ENCODE measurements around the gene OR11H7. TPM values are rescaled to one million over a fixed set of nuclear protein-coding genes. Genes with fewer than 3 reads are reported as not detected.

Gene OR11H7
- total and polyA plus RNA-seq, 2 of the 4 experiments (the other 2 are of a cell fraction): not detected

GRCh38 chr14:20179880-20180279 lies 48.9 kb upstream of the OR11H7 start:
- CTCF ChIA-PET: no interaction called here
- Histone ChIP-seq H4K91ac (ENCODE audit: insufficient read depth, low read depth, low read length) (no peak overlapping the region), H2BK120ac (ENCODE audit: low read depth, low read length) (no peak overlapping the region), H3K9me3 (ENCODE audit: control insufficient read depth, insufficient read depth, low read length) (peaks cover 5% of the 10 kb centered on the region; the same call in 1 of the 2 replicates), H3K9me1 (ENCODE audit: insufficient read depth, low read length) (no peaks in the 10 kb centered on the region), H2BK5ac (ENCODE audit: low read depth, low read length, poor library complexity, severe bottlenecking) (no peak overlapping the region), H3K4me2 (ENCODE audit: low read depth, low read length) (no peak overlapping the region), H3K4ac (ENCODE audit: low read depth, low read length) (no peak overlapping the region), H3K79me1 (ENCODE audit: low read depth in 1 of 2, low read length in 2 of 2) (no peaks in the 10 kb centered on the region), H3K56ac (ENCODE audit: extremely low read depth, insufficient read depth, low read length) (no peak overlapping the region), H2AK9ac (replicated peaks; ENCODE audit: low read depth, low read length, poor library complexity) (no peak overlapping the region), H3K23ac (ENCODE audit: low read depth, low read length) (no peak overlapping the region), H4K5ac (ENCODE audit: low read depth, low read length) (no peak overlapping the region), H2AFZ (replicated peaks; ENCODE audit: low read length, poor library complexity) (no peak overlapping the region), H2BK15ac (ENCODE audit: low read depth, low read length) (no peak overlapping the region), H3K27ac (ENCODE audit: insufficient read depth, low read length) (no peak overlapping the region), H3K9ac (ENCODE audit: low read depth, low read length) (no peak overlapping the region), H3K27me3 (ENCODE audit: control insufficient read depth, insufficient read depth, low read length) (no peaks in the 10 kb centered on the region), H3K14ac (replicated peaks; ENCODE audit: low read depth, low read length) (no peak overlapping the region), H2BK20ac (ENCODE audit: low read depth, low read length) (no peak overlapping the region), H3K4me1 (ENCODE audit: control insufficient read depth, insufficient read depth, low read length) (no peaks in the 10 kb centered on the region), H4K8ac (ENCODE audit: low read depth in 2 of 2, low read length in 2 of 2) (no peak overlapping the region), H3K4me3 (ENCODE audit: insufficient read depth, low read depth, low read length) (no peak overlapping the region), H2AK5ac (ENCODE audit: low read depth, low read length) (no peak overlapping the region), H3K36me3 (ENCODE audit: control insufficient read depth, insufficient read depth, low read length) (no peaks in the 10 kb centered on the region), H3K18ac (ENCODE audit: low read depth, low read length) (no peak overlapping the region), H4K20me1 (ENCODE audit: insufficient read depth, low read length) (no peaks in the 10 kb centered on the region)
- no TSS peak for BruUV-seq (replicated peaks)
- dilution Hi-C loops (cut with HindIII; ENCODE audit: low sequenced_read_pairs, unreplicated experiment): no loop called here
- TF ChIP-seq USF2 (IDR thresholded peaks at IDR 0.05; ENCODE audit: low read depth, low read length) (no peak), CTCF (conservative IDR thresholded peaks at IDR 0.05; ENCODE audit: low read depth, low read length) (no peak), BHLHE40 (IDR thresholded peaks at IDR 0.05; ENCODE audit: low read depth, low read length) (no peak), CEBPB (IDR thresholded peaks at IDR 0.05; ENCODE audit: low read depth, low read length) (no peak), SMC3 (IDR thresholded peaks at IDR 0.05; ENCODE audit: low read depth, low read length) (no peak), RCOR1 (IDR thresholded peaks at IDR 0.05; ENCODE audit: insufficient replicate concordance, low read length) (no peak), MAFK (IDR thresholded peaks at IDR 0.05; ENCODE audit: low read depth, low read length) (no peak), MAZ (IDR thresholded peaks at IDR 0.05; ENCODE audit: borderline replicate concordance, low read depth, low read length) (no peak), ELK1 (IDR thresholded peaks at IDR 0.05; ENCODE audit: borderline replicate concordance, low read depth, low read length) (no peak)
- POLR2A ChIA-PET (ENCODE audit: unreplicated experiment): no interaction called here
- no peak for DNase-seq
- no peak for ATAC-seq (ENCODE audit: low read depth)
- intact Hi-C loops (cut with micrococcal nuclease): no loop called here
- WGBS, 2 experiments (ENCODE audit: extremely low coverage in 2 of 2, insufficient read length in 1 of 2): 50% methylated on average over 2 of the region's 2 CpGs; no CpG with 5 or more reads in 1 of the 2 experiments
- in situ Hi-C loops (cut with MboI; ENCODE audit: low sequenced_read_pairs): no loop called here
